Measurements from ENCODE around the gene PDK1. TPM values are rescaled to one million over a fixed set of nuclear protein-coding genes. Genes with fewer than 3 reads are reported as not detected.

PDK1 gene
- total RNA-seq, 1 experiment from 2014 or later = 74.7 TPM

GRCh38 chr2:172609488-172609887 is 53.6 kb downstream of the PDK1 start:
- no peaks in the 10 kb centered on the region for H3K23me2 ChIP-seq (ENCODE audit: insufficient read length, low read depth, low read length, poor library complexity, severe bottlenecking)
- no peak overlapping the region for H3K4me2 ChIP-seq (ENCODE audit: insufficient read depth, insufficient read length, low read length)
- no peak overlapping the region for H3K23ac ChIP-seq (ENCODE audit: insufficient read length, low read depth, low read length)
- H2BK120ac ChIP-seq (ENCODE audit: low read depth, low read length, poor library complexity, severe bottlenecking) = no peak overlapping the region
- H2BK12ac ChIP-seq (ENCODE audit: insufficient read length, low read depth, low read length) = no peak overlapping the region
- H3K18ac ChIP-seq (ENCODE audit: insufficient read length, low read depth, low read length) = no peak overlapping the region
- no peak overlapping the region for H3K9ac ChIP-seq (ENCODE audit: extremely low read depth, insufficient read length, low read length)
- H4K20me1 ChIP-seq (ENCODE audit: control insufficient read depth, insufficient read depth, insufficient read length) = no peaks in the 10 kb centered on the region
- H4K91ac ChIP-seq (ENCODE audit: insufficient read length, low read depth, low read length) = no peak overlapping the region
- H3K9me3 ChIP-seq (ENCODE audit: control insufficient read depth, low read depth, low read length) = no peaks in the 10 kb centered on the region
- no peak overlapping the region for H3K27ac Mint-ChIP-seq
- H2BK20ac ChIP-seq (ENCODE audit: low read depth, low read length, poor library complexity, severe bottlenecking) = no peak overlapping the region
- H3K4ac ChIP-seq (ENCODE audit: low read depth, low read length) = no peak overlapping the region
- no peak overlapping the region for H2AFZ ChIP-seq (ENCODE audit: low read length)
- H3K27me3 Mint-ChIP-seq (ENCODE audit: low read depth) = no peaks in the 10 kb centered on the region
- no peak overlapping the region for H3K14ac ChIP-seq (ENCODE audit: insufficient read depth, low read length)
- no peak overlapping the region for H3K4me3 Mint-ChIP-seq
- no peak overlapping the region for H2BK5ac ChIP-seq (ENCODE audit: insufficient read length, low read length)
- no peak for TF ChIP-seq CTCF (conservative IDR thresholded peaks at IDR 0.05)
- H2BK15ac ChIP-seq (ENCODE audit: low read depth, low read length) = no peak overlapping the region
- H4K8ac ChIP-seq (replicated peaks; ENCODE audit: insufficient read length, low read depth, low read length) = no peak overlapping the region
- H3K27me3 ChIP-seq (ENCODE audit: insufficient read depth, low read length) = no peaks in the 10 kb centered on the region
- H3K79me1 ChIP-seq (ENCODE audit: insufficient read depth, low read depth, low read length, poor library complexity, severe bottlenecking) = no peaks in the 10 kb centered on the region
- WGBS (ENCODE audit: extremely low coverage, insufficient read length, low lambda C conversion rate) = no CpG with 5 or more reads among the region's 5 CpGs
- H2AK5ac ChIP-seq (ENCODE audit: insufficient read length, low read length) = no peak overlapping the region
- no peaks in the 10 kb centered on the region for H3K4me1 ChIP-seq (ENCODE audit: insufficient read depth, low read length)
- no peaks in the 10 kb centered on the region for H3K9me3 Mint-ChIP-seq
- H3K79me2 ChIP-seq (ENCODE audit: insufficient read depth, low read length) = no peaks in the 10 kb centered on the region
- H3K27ac ChIP-seq (ENCODE audit: insufficient read length, low read depth, low read length) = no peak overlapping the region
- no peak overlapping the region for H4K5ac ChIP-seq (ENCODE audit: insufficient read length, low read depth, low read length)
- H3K4me1 Mint-ChIP-seq = peaks cover 0 to 4% of the 10 kb centered on the region in 2 experiments; a peak in 1 of 4 replicates
- no peak overlapping the region for H3K56ac ChIP-seq (ENCODE audit: insufficient read length, low read depth, low read length)
- peaks cover 8 to 49% (median 13%) of the 10 kb centered on the region in 3 experiments; a peak in 6 of 7 replicates for H3K36me3 Mint-ChIP-seq (ENCODE audit: insufficient read depth in 1 of 3, low read depth in 3 of 3)
- H3T11ph ChIP-seq (ENCODE audit: low read length) = no peak overlapping the region
- no peak for DNase-seq
